NCI-H1105 (cell line): ENCODE results near the gene RAP1A.
"Not testable (repeated sequence)": the region's sequence is repeated elsewhere in the genome, so short reads cannot be mapped to it uniquely, and the experiment has no call there.

Experiments used
- DNase-seq: peaks from one replicate; lab custom pipeline; 2025; lab: John Stamatoyannopoulos, UW

Gene RAP1A

GRCh38 chr1:111665497-111665896 is 45.9 kb downstream of the RAP1A start:
- no peak for DNase-seq

GRCh38 chr1:111666828-111667227 is 47.2 kb downstream of the RAP1A start:
- DNase-seq: no peak

- DNase-seq: no peak
Observed at GRCh38 chr1:111669268-111669667, 49.7 kb downstream of the RAP1A start.

- no peak for DNase-seq
Observed at GRCh38 chr1:111671852-111672251, 52.3 kb downstream of the RAP1A start.

GRCh38 chr1:111672331-111672730 is 52.7 kb downstream of the RAP1A start:
- DNase-seq: no peak

- no peak for DNase-seq
Observed at GRCh38 chr1:111677604-111678003, 58.0 kb downstream of the RAP1A start.

GRCh38 chr1:111679541-111679940 is 60.0 kb downstream of the RAP1A start:
- DNase-seq: no peak

GRCh38 chr1:111680212-111680800 is 60.7 kb downstream of the RAP1A start:
- not testable (repeated sequence) for DNase-seq

GRCh38 chr1:111685293-111686153 is 65.9 kb downstream of the RAP1A start:
- not testable (repeated sequence) for DNase-seq

- peak; percentile 22 for DNase-seq
Observed at GRCh38 chr1:111690306-111690617, 70.7 kb downstream of the RAP1A start.

- no peak for DNase-seq
Observed at GRCh38 chr1:111691886-111692285, 72.3 kb downstream of the RAP1A start.

- DNase-seq: no peak
Observed at GRCh38 chr1:111695801-111696200, 76.2 kb downstream of the RAP1A start.

GRCh38 chr1:111696330-111696729 is 76.7 kb downstream of the RAP1A start:
- DNase-seq: no peak

- DNase-seq: no peak
Observed at GRCh38 chr1:111699268-111699667, 79.7 kb downstream of the RAP1A start.

GRCh38 chr1:111702504-111703050 is 83.0 kb downstream of the RAP1A start:
- DNase-seq: no peak

- no peak for DNase-seq
Observed at GRCh38 chr1:111704240-111704639, 84.7 kb downstream of the RAP1A start.

GRCh38 chr1:111704776-111705175 is 85.2 kb downstream of the RAP1A start:
- DNase-seq: no peak

GRCh38 chr1:111705841-111706240 is 86.3 kb downstream of the RAP1A start:
- DNase-seq: no peak

- no peak for DNase-seq
Observed at GRCh38 chr1:111706921-111707320, 87.3 kb downstream of the RAP1A start.

GRCh38 chr1:111707906-111708305 is 88.3 kb downstream of the RAP1A start:
- DNase-seq: no peak

- no peak for DNase-seq
Observed at GRCh38 chr1:111709986-111710385, 90.4 kb downstream of the RAP1A start.

- no peak for DNase-seq
Observed at GRCh38 chr1:111716333-111716732, 96.7 kb downstream of the RAP1A start.

- no peak for DNase-seq
Observed at GRCh38 chr1:111717450-111717849, 97.9 kb downstream of the RAP1A start.
